WTC11 (cell line): ENCODE measurements around the gene MYOCOS. TPM values are rescaled to one million over a fixed set of nuclear protein-coding genes. Genes with fewer than 3 reads are reported as not detected.

Experiments
- ATAC-seq: fragments of 200-7000 bp; cut with Tn5 transposase; 2 replicates; pipeline ENCODE4 v1.10.0; 2021; ENCODE audit warnings: mild to moderate bottlenecking, moderate library complexity
- CTCF ChIA-PET: fragments of 300-600 bp; sonication (Branson Sonifier 250); formaldehyde crosslinking; loops from one replicate; lab custom pipeline; 2021; ENCODE audit warnings: antibody characterized with exemption; lab: Charles Lee
- POLR2A ChIA-PET: fragments of 350-600 bp; sonication (Branson Sonifier 250); formaldehyde crosslinking; loops from one replicate; lab custom pipeline; 2021; ENCODE audit warnings: antibody characterized with exemption; lab: Charles Lee
- DNase-seq: peaks from one replicate; pipeline ENCODE4 v3.0.0; 2021; ENCODE audit warnings: low spot score
- H3K27ac Mint-ChIP-seq: 2 replicates; pipeline ENCODE4 v1.8.0; 2021; ENCODE audit warnings: mixed read lengths
- H3K27me3 Mint-ChIP-seq: 2 replicates; pipeline ENCODE4 v1.8.0; 2021; ENCODE audit warnings: low read depth, mild to moderate bottlenecking, moderate library complexity, mixed read lengths
- H3K36me3 Mint-ChIP-seq: 2 replicates; pipeline ENCODE4 v1.8.0; 2021; ENCODE audit warnings: mixed read lengths
- H3K4me1 Mint-ChIP-seq: 2 replicates; pipeline ENCODE4 v1.8.0; 2022; ENCODE audit warnings: mixed read lengths
- H3K4me3 Mint-ChIP-seq: 2 replicates; pipeline ENCODE4 v1.8.0; 2021; ENCODE audit warnings: mild to moderate bottlenecking, moderate library complexity, mixed read lengths
- H3K9me3 Mint-ChIP-seq: 2 replicates; pipeline ENCODE4 v1.8.0; 2021; ENCODE audit warnings: mixed read lengths
- ATF1 ChIP-seq: sonication (generic); formaldehyde crosslinking; IDR thresholded peaks from 2 replicates; pipeline ENCODE4 v1.8.1; 2023; ENCODE audit warnings: mild to moderate bottlenecking, moderate library complexity, missing genetic modification reagents
- FOXK1 ChIP-seq: sonication (generic); formaldehyde crosslinking; IDR thresholded peaks from 2 replicates; pipeline ENCODE4 v1.8.0; 2022; ENCODE audit warnings: mild to moderate bottlenecking, moderate library complexity, missing genetic modification reagents
- FOXP1 ChIP-seq: sonication (generic); formaldehyde crosslinking; IDR thresholded peaks from 2 replicates; pipeline ENCODE4 v1.8.0; 2022; ENCODE audit warnings: missing genetic modification reagents, mild to moderate bottlenecking, moderate library complexity, borderline replicate concordance
- STAT6 ChIP-seq: sonication (generic); formaldehyde crosslinking; conservative IDR thresholded peaks from 2 replicates; pipeline ENCODE4 v1.8.1; 2023; ENCODE audit warnings: mild to moderate bottlenecking, low read depth, missing genetic modification reagents, moderate library complexity
- ZBTB21 ChIP-seq: sonication (generic); formaldehyde crosslinking; IDR thresholded peaks from 2 replicates; pipeline ENCODE4 v1.8.1; 2023; ENCODE audit warnings: mild to moderate bottlenecking, missing genetic modification reagents, borderline replicate concordance
- ZNF396 ChIP-seq: fragments of 250-450 bp; sonication (Bioruptor Pico); IDR thresholded peaks from 2 replicates; pipeline ENCODE4 v1.8.0; 2021; ENCODE audit warnings: mild to moderate bottlenecking, moderate library complexity, borderline replicate concordance
- total RNA-seq: library from RNA; stranded (reverse); gene quantifications from 3 replicates; pipeline ENCODE4 v1.2.3, GENCODE V29; 2021
- TF ChIP-seq, protein P1 (sequence below): sonication (generic); formaldehyde crosslinking; IDR thresholded peaks from 2 replicates; pipeline ENCODE4 v1.8.1; 2023; ENCODE audit warnings: mild to moderate bottlenecking, missing genetic modification reagents, borderline replicate concordance
- TF ChIP-seq, protein P2 (sequence below): sonication (generic); formaldehyde crosslinking; IDR thresholded peaks from 2 replicates; pipeline ENCODE4 v1.8.0; 2022; ENCODE audit warnings: mild to moderate bottlenecking, missing genetic modification reagents
- TF ChIP-seq, protein P3 (sequence below): fragments of 250-450 bp; sonication (Bioruptor Pico); IDR thresholded peaks from 2 replicates; pipeline ENCODE4 v2.1.2; 2022; ENCODE audit warnings: mild to moderate bottlenecking, moderate library complexity
- TF ChIP-seq, protein P4 (sequence below): sonication (generic); formaldehyde crosslinking; IDR thresholded peaks from 2 replicates; pipeline ENCODE4 v1.8.0; 2023; ENCODE audit warnings: missing genetic modification reagents
- TF ChIP-seq, protein P5 (sequence below): sonication (generic); formaldehyde crosslinking; IDR thresholded peaks from 2 replicates; pipeline ENCODE4 v1.8.1; 2022; ENCODE audit warnings: mild to moderate bottlenecking, missing genetic modification reagents, moderate library complexity, borderline replicate concordance

Gene MYOCOS
- total RNA-seq, 1 experiment from 2014 or later: not detected

DNA sequence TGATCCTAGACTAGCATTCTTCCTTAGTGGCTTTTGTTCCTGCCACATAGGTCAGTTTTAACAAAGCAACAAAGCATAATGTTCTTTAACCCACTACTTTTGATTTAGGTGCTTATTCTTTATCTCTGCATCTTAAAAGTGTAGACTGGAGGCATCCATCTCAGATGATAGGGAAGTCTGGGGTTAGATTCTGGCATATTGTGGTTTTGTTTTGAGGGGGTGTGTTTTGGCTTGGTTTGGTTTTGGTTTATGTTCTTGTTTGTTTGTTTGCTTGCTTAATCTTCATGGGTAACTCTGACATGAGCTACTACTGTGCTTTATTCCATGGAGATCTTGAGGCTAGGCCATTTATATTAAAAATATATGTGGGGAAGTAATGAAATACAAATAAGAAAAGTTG, 40.3 kb upstream of the MYOCOS start (continued):
- TF ChIP-seq, protein P1, sequence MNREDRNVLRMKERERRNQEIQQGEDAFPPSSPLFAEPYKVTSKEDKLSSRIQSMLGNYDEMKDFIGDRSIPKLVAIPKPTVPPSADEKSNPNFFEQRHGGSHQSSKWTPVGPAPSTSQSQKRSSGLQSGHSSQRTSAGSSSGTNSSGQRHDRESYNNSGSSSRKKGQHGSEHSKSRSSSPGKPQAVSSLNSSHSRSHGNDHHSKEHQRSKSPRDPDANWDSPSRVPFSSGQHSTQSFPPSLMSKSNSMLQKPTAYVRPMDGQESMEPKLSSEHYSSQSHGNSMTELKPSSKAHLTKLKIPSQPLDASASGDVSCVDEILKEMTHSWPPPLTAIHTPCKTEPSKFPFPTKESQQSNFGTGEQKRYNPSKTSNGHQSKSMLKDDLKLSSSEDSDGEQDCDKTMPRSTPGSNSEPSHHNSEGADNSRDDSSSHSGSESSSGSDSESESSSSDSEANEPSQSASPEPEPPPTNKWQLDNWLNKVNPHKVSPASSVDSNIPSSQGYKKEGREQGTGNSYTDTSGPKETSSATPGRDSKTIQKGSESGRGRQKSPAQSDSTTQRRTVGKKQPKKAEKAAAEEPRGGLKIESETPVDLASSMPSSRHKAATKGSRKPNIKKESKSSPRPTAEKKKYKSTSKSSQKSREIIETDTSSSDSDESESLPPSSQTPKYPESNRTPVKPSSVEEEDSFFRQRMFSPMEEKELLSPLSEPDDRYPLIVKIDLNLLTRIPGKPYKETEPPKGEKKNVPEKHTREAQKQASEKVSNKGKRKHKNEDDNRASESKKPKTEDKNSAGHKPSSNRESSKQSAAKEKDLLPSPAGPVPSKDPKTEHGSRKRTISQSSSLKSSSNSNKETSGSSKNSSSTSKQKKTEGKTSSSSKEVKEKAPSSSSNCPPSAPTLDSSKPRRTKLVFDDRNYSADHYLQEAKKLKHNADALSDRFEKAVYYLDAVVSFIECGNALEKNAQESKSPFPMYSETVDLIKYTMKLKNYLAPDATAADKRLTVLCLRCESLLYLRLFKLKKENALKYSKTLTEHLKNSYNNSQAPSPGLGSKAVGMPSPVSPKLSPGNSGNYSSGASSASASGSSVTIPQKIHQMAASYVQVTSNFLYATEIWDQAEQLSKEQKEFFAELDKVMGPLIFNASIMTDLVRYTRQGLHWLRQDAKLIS (CRISPR knock-in tag): no peak
- TF ChIP-seq, all 79 proteins: peak for 0

DNA sequence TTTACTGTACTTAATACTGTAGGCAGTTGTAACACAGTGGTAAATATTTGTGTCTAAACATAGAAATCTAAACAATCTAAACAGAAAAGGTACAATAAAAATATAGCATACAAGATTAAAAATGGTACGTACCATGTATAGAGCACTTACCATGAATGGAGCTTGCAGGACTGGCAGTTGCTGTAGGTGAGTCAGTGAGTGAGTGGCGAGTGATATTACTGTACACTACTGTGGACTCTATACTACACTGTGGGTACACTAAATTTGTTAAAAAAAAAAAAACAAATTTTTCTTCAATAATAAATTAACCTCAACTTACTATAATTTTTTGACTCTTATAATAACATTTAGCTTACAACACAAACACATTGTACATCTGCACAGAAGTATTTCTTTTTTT, 39.5 kb upstream of the MYOCOS start:
- DNase-seq: no peak
- Mint-ChIP-seq H3K27me3 (no peaks in the 10 kb centered on the region), H3K9me3 (no peaks in the 10 kb centered on the region), H3K36me3 (peaks cover 71% of the 10 kb centered on the region), H3K4me3 (no peak overlapping the region), H3K27ac (no peak overlapping the region), H3K4me1 (no peaks in the 10 kb centered on the region)
- ChIA-PET CTCF (no interaction called here), POLR2A (interaction anchor here (0.7 kb wide), 1 partner anchor 27 kb away, joined by 3 read pairs; no protein-coding TSS in a partner anchor)
- no peak for ATAC-seq
- no peak for TF ChIP-seq ZNF396 (CRISPR knock-in tag)
- TF ChIP-seq, protein P2, sequence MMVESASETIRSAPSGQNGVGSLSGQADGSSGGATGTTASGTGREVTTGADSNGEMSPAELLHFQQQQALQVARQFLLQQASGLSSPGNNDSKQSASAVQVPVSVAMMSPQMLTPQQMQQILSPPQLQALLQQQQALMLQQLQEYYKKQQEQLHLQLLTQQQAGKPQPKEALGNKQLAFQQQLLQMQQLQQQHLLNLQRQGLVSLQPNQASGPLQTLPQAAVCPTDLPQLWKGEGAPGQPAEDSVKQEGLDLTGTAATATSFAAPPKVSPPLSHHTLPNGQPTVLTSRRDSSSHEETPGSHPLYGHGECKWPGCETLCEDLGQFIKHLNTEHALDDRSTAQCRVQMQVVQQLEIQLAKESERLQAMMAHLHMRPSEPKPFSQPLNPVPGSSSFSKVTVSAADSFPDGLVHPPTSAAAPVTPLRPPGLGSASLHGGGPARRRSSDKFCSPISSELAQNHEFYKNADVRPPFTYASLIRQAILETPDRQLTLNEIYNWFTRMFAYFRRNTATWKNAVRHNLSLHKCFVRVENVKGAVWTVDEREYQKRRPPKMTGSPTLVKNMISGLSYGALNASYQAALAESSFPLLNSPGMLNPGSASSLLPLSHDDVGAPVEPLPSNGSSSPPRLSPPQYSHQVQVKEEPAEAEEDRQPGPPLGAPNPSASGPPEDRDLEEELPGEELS (CRISPR knock-in tag): no peak
- no peak for TF ChIP-seq ATF1 (CRISPR knock-in tag)
- TF ChIP-seq STAT6: no peak
- no peak for TF ChIP-seq FOXP1
- TF ChIP-seq, protein P3, sequence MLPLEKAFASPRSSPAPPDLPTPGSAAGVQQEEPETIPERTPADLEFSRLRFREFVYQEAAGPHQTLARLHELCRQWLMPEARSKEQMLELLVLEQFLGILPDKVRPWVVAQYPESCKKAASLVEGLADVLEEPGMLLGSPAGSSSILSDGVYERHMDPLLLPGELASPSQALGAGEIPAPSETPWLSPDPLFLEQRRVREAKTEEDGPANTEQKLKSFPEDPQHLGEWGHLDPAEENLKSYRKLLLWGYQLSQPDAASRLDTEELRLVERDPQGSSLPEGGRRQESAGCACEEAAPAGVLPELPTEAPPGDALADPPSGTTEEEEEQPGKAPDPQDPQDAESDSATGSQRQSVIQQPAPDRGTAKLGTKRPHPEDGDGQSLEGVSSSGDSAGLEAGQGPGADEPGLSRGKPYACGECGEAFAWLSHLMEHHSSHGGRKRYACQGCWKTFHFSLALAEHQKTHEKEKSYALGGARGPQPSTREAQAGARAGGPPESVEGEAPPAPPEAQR (CRISPR knock-in tag): no peak
- TF ChIP-seq, protein P4, sequence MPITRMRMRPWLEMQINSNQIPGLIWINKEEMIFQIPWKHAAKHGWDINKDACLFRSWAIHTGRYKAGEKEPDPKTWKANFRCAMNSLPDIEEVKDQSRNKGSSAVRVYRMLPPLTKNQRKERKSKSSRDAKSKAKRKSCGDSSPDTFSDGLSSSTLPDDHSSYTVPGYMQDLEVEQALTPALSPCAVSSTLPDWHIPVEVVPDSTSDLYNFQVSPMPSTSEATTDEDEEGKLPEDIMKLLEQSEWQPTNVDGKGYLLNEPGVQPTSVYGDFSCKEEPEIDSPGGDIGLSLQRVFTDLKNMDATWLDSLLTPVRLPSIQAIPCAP: no peak
- TF ChIP-seq, protein P5, sequence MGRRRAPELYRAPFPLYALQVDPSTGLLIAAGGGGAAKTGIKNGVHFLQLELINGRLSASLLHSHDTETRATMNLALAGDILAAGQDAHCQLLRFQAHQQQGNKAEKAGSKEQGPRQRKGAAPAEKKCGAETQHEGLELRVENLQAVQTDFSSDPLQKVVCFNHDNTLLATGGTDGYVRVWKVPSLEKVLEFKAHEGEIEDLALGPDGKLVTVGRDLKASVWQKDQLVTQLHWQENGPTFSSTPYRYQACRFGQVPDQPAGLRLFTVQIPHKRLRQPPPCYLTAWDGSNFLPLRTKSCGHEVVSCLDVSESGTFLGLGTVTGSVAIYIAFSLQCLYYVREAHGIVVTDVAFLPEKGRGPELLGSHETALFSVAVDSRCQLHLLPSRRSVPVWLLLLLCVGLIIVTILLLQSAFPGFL (CRISPR knock-in tag): no peak
- no peak for TF ChIP-seq ZBTB21 (CRISPR knock-in tag)
- no peak for TF ChIP-seq FOXK1
